ENCODE data around the gene MRGPRF.

MRGPRF gene

GRCh38 chr11:68973219-68973618 lies 39.8 kb downstream of the MRGPRF start:
- no peak overlapping the region for H3K27ac ChIP-seq

GRCh38 chr11:68970921-68971636 lies 42.0 kb downstream of the MRGPRF start:
- H3K27ac ChIP-seq, result no peak overlapping the region
- TF ChIP-seq CTCF (IDR thresholded peaks at IDR 0.05), result no peak
- no peak for TF ChIP-seq ZFX (IDR thresholded peaks at IDR 0.05; ENCODE audit: borderline replicate concordance)

More at GRCh38 chr11:68973219-68973618, 39.8 kb downstream of the MRGPRF start:
- TF ChIP-seq ZFX (IDR thresholded peaks at IDR 0.05; ENCODE audit: borderline replicate concordance) (no peak), CTCF (IDR thresholded peaks at IDR 0.05) (no peak)

GRCh38 chr11:68969386-68969785 lies 43.7 kb downstream of the MRGPRF start:
- TF ChIP-seq ZFX (IDR thresholded peaks at IDR 0.05; ENCODE audit: borderline replicate concordance) (no peak), CTCF (IDR thresholded peaks at IDR 0.05) (no peak)
- no peak overlapping the region for H3K27ac ChIP-seq

GRCh38 chr11:68968306-68969250 lies 44.5 kb downstream of the MRGPRF start:
- no peak for TF ChIP-seq CTCF (IDR thresholded peaks at IDR 0.05)
- no peak for TF ChIP-seq ZFX (IDR thresholded peaks at IDR 0.05; ENCODE audit: borderline replicate concordance)
- H3K27ac ChIP-seq, result no peak overlapping the region

- no peak overlapping the region for H3K27ac ChIP-seq
- TF ChIP-seq CTCF (IDR thresholded peaks at IDR 0.05) (no peak), ZFX (IDR thresholded peaks at IDR 0.05; ENCODE audit: borderline replicate concordance) (no peak)
Measured at GRCh38 chr11:68966894-68967780, 45.9 kb downstream of the MRGPRF start.

- TF ChIP-seq CTCF (IDR thresholded peaks at IDR 0.05) (no peak), ZFX (IDR thresholded peaks at IDR 0.05; ENCODE audit: borderline replicate concordance) (no peak)
- H3K27ac ChIP-seq, result no peak overlapping the region
Measured at GRCh38 chr11:68965901-68966853, 46.9 kb downstream of the MRGPRF start.

Measured in 22Rv1 (cell line).